Small intestine (tissue), 7 donors: ENCODE measurements around the gene SLC5A10. TPM values are rescaled to one million over a fixed set of nuclear protein-coding genes. Genes with fewer than 3 reads are reported as not detected.
"Not testable (repeated sequence)": the region's sequence is repeated elsewhere in the genome, so short reads cannot be mapped to it uniquely, and the experiment has no call there.

Experiments used
- DNase-seq, 2 donors: peaks; one replicate each; pipeline versions ENCODE4 v3.0.0 to v3.0.0-alpha.2; 2013
- FAIRE-seq: peaks from 2 replicates; lab custom pipeline; 2012; peaks lifted over from hg19 to GRCh38; lab: Jason Lieb, UNC
- H3K27ac ChIP-seq, 3 donors: one replicate each; pipeline ENCODE4 v1.5.1; 2013; ENCODE audit warnings: low read length in 2 of 3, mild to moderate bottlenecking in 2 of 3, control low read depth in 1 of 3, inconsistent platforms in 1 of 3, low read depth in 1 of 3, moderate library complexity in 1 of 3
- H3K27me3 ChIP-seq, 3 donors: one replicate each; pipeline ENCODE4 v1.6.1; 2013; ENCODE audit warnings: low read length in 3 of 3, inconsistent platforms in 1 of 3; ENCODE audit not compliant: control insufficient read depth in 3 of 3, insufficient read depth in 3 of 3
- H3K36me3 ChIP-seq, 3 donors: one replicate each; pipeline ENCODE4 v1.6.1; 2013; ENCODE audit warnings: low read length in 3 of 3, inconsistent platforms in 1 of 3, low read depth in 1 of 3, mild to moderate bottlenecking in 1 of 3, moderate library complexity in 1 of 3; ENCODE audit not compliant: control insufficient read depth in 3 of 3, insufficient read depth in 2 of 3
- H3K4me1 ChIP-seq, 3 donors: one replicate each; pipeline ENCODE4 v1.6.1; 2013; ENCODE audit warnings: low read length in 2 of 3, inconsistent platforms in 1 of 3, low read depth in 1 of 3, mild to moderate bottlenecking in 1 of 3, moderate library complexity in 1 of 3; ENCODE audit not compliant: control insufficient read depth in 3 of 3, insufficient read depth in 2 of 3
- H3K4me3 ChIP-seq, 3 donors: one replicate each; pipeline ENCODE4 v1.5.1; 2013; ENCODE audit warnings: low read length in 3 of 3, control low read depth in 1 of 3, inconsistent platforms in 1 of 3, low read depth in 1 of 3, mild to moderate bottlenecking in 1 of 3, moderate library complexity in 1 of 3
- H3K9me3 ChIP-seq, 2 donors: one replicate each; pipeline ENCODE4 v1.6.1; 2013; ENCODE audit warnings: low read depth in 1 of 2, low read length in 1 of 2; ENCODE audit not compliant: control insufficient read depth in 2 of 2, insufficient read depth in 1 of 2
- WGBS, 3 donors: extraction: QIAGEN DNeasy Blood & Tissue Kit; methylation state at CpG; one replicate each; pipeline ENCODE4 v1.1.7; 2013; 5-methylcytosine and 5-hydroxymethylcytosine counted together
- polyA plus RNA-seq, 4 donors: library from polyadenylated mRNA; stranded (reverse) in 3 of 4; unstranded in 1 of 4; fragments of 200-250 nt in 3 of 4; fragments of 120-200 nt in 1 of 4; gene quantifications; one replicate each; pipeline versions ENCODE4 v1.2.1 to v1.2.3, GENCODE V29; 2013
- donor health status: healthy with polysubstance abuse.
- donor health status: control.
- donor health status: control.
- donor health status: Bipolar disorder and iron deficiency.
- donor health status: healthy.

Gene SLC5A10
- polyA plus RNA-seq, 4 donors = 0.09 to 0.27 (median 0.22) TPM; not detected in 1

- not testable (repeated sequence) for H3K27me3 ChIP-seq, H3K4me3 ChIP-seq, H3K36me3 ChIP-seq, H3K27ac ChIP-seq, FAIRE-seq, DNase-seq, H3K9me3 ChIP-seq, H3K4me1 ChIP-seq
- 89 to 92% (median 89%) methylated on average over 7 of the region's 7 CpGs for WGBS, 3 donors
Observed at GRCh38 chr17:19021011-19021621, 69.2 kb downstream of the SLC5A10 start.

GRCh38 chr17:19021622-19022083, 69.7 kb downstream of the SLC5A10 start:
- Histone ChIP-seq H3K9me3 (no peaks in the 10 kb centered on the region), H3K4me1 (peaks cover 0 to 5% (median 0%) of the 10 kb centered on the region in 3 donors), H3K27me3 (no peaks in the 10 kb centered on the region), H3K27ac (no peak overlapping the region), H3K36me3 (no peaks in the 10 kb centered on the region), H3K4me3 (no peak overlapping the region)
- 92 to 94% (median 93%) methylated on average over 24 of the region's 24 CpGs for WGBS, 3 donors
- FAIRE-seq (no peak), DNase-seq (no peak)

- Histone ChIP-seq H3K9me3 (no peaks in the 10 kb centered on the region), H3K4me3 (no peak overlapping the region), H3K27me3 (no peaks in the 10 kb centered on the region), H3K36me3 (no peaks in the 10 kb centered on the region), H3K27ac (no peak overlapping the region), H3K4me1 (peaks cover 0 to 5% (median 0%) of the 10 kb centered on the region in 3 donors)
- 90 to 93% (median 92%) methylated on average over 5 of the region's 5 CpGs for WGBS, 3 donors
- DNase-seq (no peak), FAIRE-seq (no peak)
Observed at GRCh38 chr17:19022128-19022527, 70.2 kb downstream of the SLC5A10 start.

GRCh38 chr17:19022747-19023146, 70.8 kb downstream of the SLC5A10 start:
- WGBS, 3 donors = 87 to 94% (median 92%) methylated on average over 6 of the region's 6 CpGs
- no peak for DNase-seq
- FAIRE-seq = no peak

GRCh38 chr17:19023209-19023999, 71.4 kb downstream of the SLC5A10 start:
- WGBS, 3 donors = 79 to 92% (median 84%) methylated on average over 9 of the region's 9 CpGs
- FAIRE-seq (no peak), DNase-seq (no peak)
- Histone ChIP-seq H3K27me3 (no peaks in the 10 kb centered on the region), H3K36me3 (no peaks in the 10 kb centered on the region), H3K4me3 (no peak overlapping the region), H3K4me1 (peaks cover 0 to 5% (median 0%) of the 10 kb centered on the region in 3 donors), H3K27ac (no peak overlapping the region), H3K9me3 (no peaks in the 10 kb centered on the region)

More at GRCh38 chr17:19022747-19023146, 70.8 kb downstream of the SLC5A10 start:
- H3K27me3 ChIP-seq = no peaks in the 10 kb centered on the region
- H3K27ac ChIP-seq = no peak overlapping the region
- no peaks in the 10 kb centered on the region for H3K9me3 ChIP-seq
- H3K4me3 ChIP-seq = no peak overlapping the region
- peaks cover 0 to 5% (median 0%) of the 10 kb centered on the region in 3 donors for H3K4me1 ChIP-seq
- H3K36me3 ChIP-seq = no peaks in the 10 kb centered on the region

GRCh38 chr17:19024101-19025078, 72.4 kb downstream of the SLC5A10 start:
- Histone ChIP-seq H3K27ac (no peak overlapping the region), H3K4me3 (no peak overlapping the region), H3K36me3 (no peaks in the 10 kb centered on the region), H3K4me1 (peaks cover 0 to 2% (median 0%) of the 10 kb centered on the region in 3 donors), H3K27me3 (no peaks in the 10 kb centered on the region), H3K9me3 (no peaks in the 10 kb centered on the region)
- no peak for DNase-seq
- no peak for FAIRE-seq
- 80% methylated on average over 22 of the region's 22 CpGs for WGBS, 3 donors

- not testable (repeated sequence) for H3K36me3 ChIP-seq, H3K27me3 ChIP-seq, DNase-seq, FAIRE-seq, H3K9me3 ChIP-seq, H3K4me3 ChIP-seq, H3K27ac ChIP-seq, H3K4me1 ChIP-seq
- WGBS, 3 donors = no CpG with 5 or more reads among the region's 11 CpGs
Observed at GRCh38 chr17:19028671-19029070, 76.7 kb downstream of the SLC5A10 start.

- not testable (repeated sequence) for H3K27me3 ChIP-seq, DNase-seq, H3K4me3 ChIP-seq, H3K4me1 ChIP-seq, FAIRE-seq, H3K27ac ChIP-seq, H3K36me3 ChIP-seq, H3K9me3 ChIP-seq
- 60% methylated on average over 2 of the region's 5 CpGs; no CpG with 5 or more reads in 2 of the 3 donors for WGBS, 3 donors
Observed at GRCh38 chr17:19029740-19030139, 77.8 kb downstream of the SLC5A10 start.
